PFSK-1 (cell line): Measurements from ENCODE around the gene NOX5.

ENCODE experiments used
- POLR2AphosphoS5 ChIP-seq: IDR thresholded peaks from 2 replicates; pipeline ENCODE4 v1.6.1; 2012; ENCODE audit warnings: low read depth, mild to moderate bottlenecking, control low read depth, low read length, moderate library complexity
- SIN3A ChIP-seq: IDR thresholded peaks from 2 replicates; pipeline ENCODE4 v1.6.1; 2012; ENCODE audit warnings: mild to moderate bottlenecking, low read length, moderate library complexity, borderline replicate concordance; ENCODE audit not compliant: insufficient read depth
- TAF1 ChIP-seq: IDR thresholded peaks from 2 replicates; pipeline ENCODE4 v1.6.1; 2012; ENCODE audit warnings: low read length, control low read depth, borderline replicate concordance; ENCODE audit not compliant: insufficient read depth

GRCh38 chr15:68981941-68982340 is 32.6 kb upstream of the NOX5 start:
- TF ChIP-seq TAF1 (no peak), POLR2AphosphoS5 (no peak), SIN3A (no peak)
